K562 (cell line): ENCODE data around the gene CLTA. TPM values are rescaled to one million over a fixed set of nuclear protein-coding genes. Genes with fewer than 3 reads are reported as not detected.

Source experiments
- ATF4 ChIP-seq: fragments of 450-650 bp; formaldehyde crosslinking; IDR thresholded peaks from 2 replicates; pipeline ENCODE4 v1.4.0; 2022; ENCODE audit warnings: mild to moderate bottlenecking, moderate library complexity
- C11orf30 ChIP-seq: fragments of 450-650 bp; IDR thresholded peaks from 2 replicates; pipeline ENCODE4 v1.6.1; 2016; ENCODE audit warnings: low read depth, mild to moderate bottlenecking
- ELF1 ChIP-seq: fragments of 200-800 bp; sonication (Bioruptor generic); IDR thresholded peaks from 2 replicates; pipeline ENCODE4 v1.6.1; 2016; ENCODE audit warnings: missing genetic modification characterization, missing compliant biosample characterization
- IRF2 ChIP-seq: sonication (generic); formaldehyde crosslinking; IDR thresholded peaks from 2 replicates; pipeline ENCODE4 v1.8.1; 2022; ENCODE audit warnings: mild to moderate bottlenecking, missing genetic modification reagents
- KLF16 ChIP-seq: IDR thresholded peaks from 2 replicates; pipeline ENCODE4 v1.6.1; 2016; ENCODE audit warnings: antibody characterized with exemption
- MAFF ChIP-seq: IDR thresholded peaks from 2 replicates; pipeline ENCODE4 v1.6.1; 2012; ENCODE audit warnings: low read length, improper control_type of control experiment
- MAFK ChIP-seq: IDR thresholded peaks from 2 replicates; pipeline ENCODE4 v1.6.1; 2011; ENCODE audit warnings: low read length, improper control_type of control experiment
- NONO ChIP-seq, 2 experiments: fragments of 200-400 bp in 1 of 2; fragments of 450-650 bp in 1 of 2; formaldehyde crosslinking in 1 of 2; IDR thresholded peaks; 2 replicates each; pipeline ENCODE4 v1.6.1; 2017; ENCODE audit warnings: low read depth in 2 of 2, mild to moderate bottlenecking in 2 of 2, moderate library complexity in 2 of 2, low read length in 1 of 2
- POLR2AphosphoS2 ChIP-seq: IDR thresholded peaks from 2 replicates; pipeline ENCODE4 v1.6.1; 2012; ENCODE audit warnings: low read length, improper control_type of control experiment
- SP1 ChIP-seq: sonication (generic); formaldehyde crosslinking; IDR thresholded peaks from 2 replicates; pipeline ENCODE4 v1.8.1; 2022; ENCODE audit warnings: mild to moderate bottlenecking, missing genetic modification reagents
- SRSF9 ChIP-seq: fragments of 200-400 bp; formaldehyde crosslinking; IDR thresholded peaks from 2 replicates; pipeline ENCODE4 v1.6.1; 2017; ENCODE audit warnings: low read depth, low read length, borderline replicate concordance
- ZBTB2 ChIP-seq: fragments of 450-650 bp; IDR thresholded peaks from 2 replicates; pipeline ENCODE4 v1.6.1; 2016; ENCODE audit warnings: antibody characterized with exemption
- ZNF140 ChIP-seq: fragments of 250-450 bp; sonication (Bioruptor Pico); IDR thresholded peaks from 2 replicates; pipeline ENCODE4 v1.8.0; 2021; ENCODE audit warnings: moderate library complexity, mild to moderate bottlenecking, inconsistent platforms
- ZNF282 ChIP-seq: sonication (generic); formaldehyde crosslinking; IDR thresholded peaks from 2 replicates; pipeline ENCODE4 v1.8.1; 2023; ENCODE audit warnings: missing genetic modification reagents
- ZNF316 ChIP-seq: fragments of 450-650 bp; IDR thresholded peaks from 2 replicates; pipeline ENCODE4 v1.6.1; 2016
- ZNF551 ChIP-seq: fragments of 250-450 bp; sonication (Bioruptor Pico); IDR thresholded peaks from 2 replicates; pipeline ENCODE4 v1.5.0; 2021; ENCODE audit warnings: mild to moderate bottlenecking, moderate library complexity
- polyA plus RNA-seq, 8 experiments: library from polyadenylated mRNA; depleted of rRNA in 4 of 8; stranded (reverse) in 5 of 8; unstranded in 3 of 8; fragments of >200 nt; fragmentation: Nextera tagmentation in 2 of 8; fragmentation: Illumina TruSeq in 1 of 8; extraction: Ambion mirVana in 2 of 8; extraction: Trizol in 1 of 8; gene quantifications; 2 replicates each; pipeline versions ENCODE4 v1.2.1 to v1.2.3, GENCODE V29; 2011 to 2014; ENCODE audit warnings: inconsistent platforms in 1 of 8, missing spikeins in 1 of 8
- total RNA-seq, 7 experiments: library from RNA; depleted of rRNA in 6 of 7; stranded (reverse); fragments of >200 nt in 6 of 7; fragmentation: Illumina TruSeq in 2 of 7; extraction: Trizol in 2 of 7; gene quantifications; 2 replicates each; pipeline versions ENCODE4 v1.2.1 to v1.2.3, GENCODE V29; 2011 to 2021; ENCODE audit warnings: low replicate concordance in 1 of 7
- TF ChIP-seq, protein P1 (sequence below): fragments of 250-450 bp; sonication (Bioruptor Pico); IDR thresholded peaks from 2 replicates; pipeline ENCODE4 v1.4.0; 2020
- TF ChIP-seq, protein P2 (sequence below), 2 experiments: IDR thresholded peaks; 2 replicates each; pipeline ENCODE4 v1.6.1; 2011; ENCODE audit warnings: borderline replicate concordance in 1 of 2, control low read depth in 1 of 2, low read depth in 1 of 2, low read length in 1 of 2, mild to moderate bottlenecking in 1 of 2, mixed read lengths in 1 of 2, moderate library complexity in 1 of 2; ENCODE audit not compliant: insufficient read depth in 1 of 2, insufficient read length in 1 of 2, poor library complexity in 1 of 2, severe bottlenecking in 1 of 2; ENCODE audit errors: extremely low read depth in 1 of 2
- TF ChIP-seq, protein P3 (sequence below), 3 experiments: fragments of 200-800 bp in 1 of 3; sonication (Bioruptor generic) in 1 of 3; sonication (generic) in 1 of 3; formaldehyde crosslinking in 1 of 3; IDR thresholded peaks; 2 replicates each; pipeline versions ENCODE4 v1.6.1 to v1.8.0; 2016 to 2022; ENCODE audit warnings: mild to moderate bottlenecking in 2 of 3, missing compliant biosample characterization in 2 of 3, missing genetic modification characterization in 2 of 3, missing genetic modification reagents in 1 of 3

CLTA gene
- total and polyA plus RNA-seq, 9 of the 15 experiments (the other 6 are each of a cell fraction or from before 2014, with no cell fraction given): 37.8 to 219 (median 144) TPM

GRCh38 chr9:36193023-36193422 is 2.3 kb downstream of the CLTA start (continued):
- TF ChIP-seq, protein P1, sequence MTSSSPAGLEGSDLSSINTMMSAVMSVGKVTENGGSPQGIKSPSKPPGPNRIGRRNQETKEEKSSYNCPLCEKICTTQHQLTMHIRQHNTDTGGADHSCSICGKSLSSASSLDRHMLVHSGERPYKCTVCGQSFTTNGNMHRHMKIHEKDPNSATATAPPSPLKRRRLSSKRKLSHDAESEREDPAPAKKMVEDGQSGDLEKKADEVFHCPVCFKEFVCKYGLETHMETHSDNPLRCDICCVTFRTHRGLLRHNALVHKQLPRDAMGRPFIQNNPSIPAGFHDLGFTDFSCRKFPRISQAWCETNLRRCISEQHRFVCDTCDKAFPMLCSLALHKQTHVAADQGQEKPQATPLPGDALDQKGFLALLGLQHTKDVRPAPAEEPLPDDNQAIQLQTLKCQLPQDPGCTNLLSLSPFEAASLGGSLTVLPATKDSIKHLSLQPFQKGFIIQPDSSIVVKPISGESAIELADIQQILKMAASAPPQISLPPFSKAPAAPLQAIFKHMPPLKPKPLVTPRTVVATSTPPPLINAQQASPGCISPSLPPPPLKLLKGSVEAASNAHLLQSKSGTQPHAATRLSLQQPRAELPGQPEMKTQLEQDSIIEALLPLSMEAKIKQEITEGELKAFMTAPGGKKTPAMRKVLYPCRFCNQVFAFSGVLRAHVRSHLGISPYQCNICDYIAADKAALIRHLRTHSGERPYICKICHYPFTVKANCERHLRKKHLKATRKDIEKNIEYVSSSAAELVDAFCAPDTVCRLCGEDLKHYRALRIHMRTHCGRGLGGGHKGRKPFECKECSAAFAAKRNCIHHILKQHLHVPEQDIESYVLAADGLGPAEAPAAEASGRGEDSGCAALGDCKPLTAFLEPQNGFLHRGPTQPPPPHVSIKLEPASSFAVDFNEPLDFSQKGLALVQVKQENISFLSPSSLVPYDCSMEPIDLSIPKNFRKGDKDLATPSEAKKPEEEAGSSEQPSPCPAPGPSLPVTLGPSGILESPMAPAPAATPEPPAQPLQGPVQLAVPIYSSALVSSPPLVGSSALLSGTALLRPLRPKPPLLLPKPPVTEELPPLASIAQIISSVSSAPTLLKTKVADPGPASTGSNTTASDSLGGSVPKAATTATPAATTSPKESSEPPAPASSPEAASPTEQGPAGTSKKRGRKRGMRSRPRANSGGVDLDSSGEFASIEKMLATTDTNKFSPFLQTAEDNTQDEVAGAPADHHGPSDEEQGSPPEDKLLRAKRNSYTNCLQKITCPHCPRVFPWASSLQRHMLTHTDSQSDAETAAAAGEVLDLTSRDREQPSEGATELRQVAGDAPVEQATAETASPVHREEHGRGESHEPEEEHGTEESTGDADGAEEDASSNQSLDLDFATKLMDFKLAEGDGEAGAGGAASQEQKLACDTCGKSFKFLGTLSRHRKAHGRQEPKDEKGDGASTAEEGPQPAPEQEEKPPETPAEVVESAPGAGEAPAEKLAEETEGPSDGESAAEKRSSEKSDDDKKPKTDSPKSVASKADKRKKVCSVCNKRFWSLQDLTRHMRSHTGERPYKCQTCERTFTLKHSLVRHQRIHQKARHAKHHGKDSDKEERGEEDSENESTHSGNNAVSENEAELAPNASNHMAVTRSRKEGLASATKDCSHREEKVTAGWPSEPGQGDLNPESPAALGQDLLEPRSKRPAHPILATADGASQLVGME: no peak
- TF ChIP-seq MAFF (peak; percentile 37; the same call in 1 of the 2 replicates), SP1 (CRISPR knock-in tag) (no peak), ZNF551 (CRISPR knock-in tag) (no peak), KLF16 (no peak), ZNF316 (peak; percentile 90), ZNF140 (CRISPR knock-in tag) (no peak), ELF1 (tag) (no peak), MAFK (peak; percentile 50; the same call in 1 of the 2 replicates), ZBTB2 (no peak), C11orf30 (peak; percentile 68), POLR2AphosphoS2 (no peak), IRF2 (CRISPR knock-in tag) (no peak), ATF4 (no peak), SRSF9 (no peak), ZNF282 (CRISPR knock-in tag) (no peak), NONO (IDR thresholded peaks at IDR 0.05; ENCODE audit: low read depth in 2 of 2, low read length in 1 of 2) (no peak)
- TF ChIP-seq, protein P2, sequence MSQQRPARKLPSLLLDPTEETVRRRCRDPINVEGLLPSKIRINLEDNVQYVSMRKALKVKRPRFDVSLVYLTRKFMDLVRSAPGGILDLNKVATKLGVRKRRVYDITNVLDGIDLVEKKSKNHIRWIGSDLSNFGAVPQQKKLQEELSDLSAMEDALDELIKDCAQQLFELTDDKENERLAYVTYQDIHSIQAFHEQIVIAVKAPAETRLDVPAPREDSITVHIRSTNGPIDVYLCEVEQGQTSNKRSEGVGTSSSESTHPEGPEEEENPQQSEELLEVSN (IDR thresholded peaks at IDR 0.05; ENCODE audit: borderline replicate concordance in 1 of 2, extremely low read depth in 1 of 2, insufficient read depth in 1 of 2, insufficient read length in 1 of 2, low read depth in 1 of 2, low read length in 1 of 2, poor library complexity in 1 of 2, severe bottlenecking in 1 of 2): no peak
- TF ChIP-seq, protein P3, sequence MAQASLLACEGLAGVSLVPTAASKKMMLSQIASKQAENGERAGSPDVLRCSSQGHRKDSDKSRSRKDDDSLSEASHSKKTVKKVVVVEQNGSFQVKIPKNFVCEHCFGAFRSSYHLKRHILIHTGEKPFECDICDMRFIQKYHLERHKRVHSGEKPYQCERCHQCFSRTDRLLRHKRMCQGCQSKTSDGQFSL (CRISPR knock-in tag; IDR thresholded peaks at IDR 0.05): no peak
- TF ChIP-seq, protein P3 (tag; IDR thresholded peaks at IDR 0.05): no peak
